Measurements from ENCODE around the gene CERS1. TPM values are rescaled to one million over a fixed set of nuclear protein-coding genes. Genes with fewer than 3 reads are reported as not detected.
A peak's percentile ranks its signal among the peaks of the same experiment; 100 is the strongest.

Gene CERS1
- total RNA-seq, 2 donors from 2014 or later, result 38.7 TPM; not detected in 1

GRCh38 chr19:18941628-18942354 is 45.8 kb upstream of the CERS1 start:
- intact Hi-C loops (cut with DNase I), result no loop called here
- TF ChIP-seq CTCF (IDR thresholded peaks at IDR 0.05), result no peak
- no peak for TF ChIP-seq POLR2AphosphoS5 (IDR thresholded peaks at IDR 0.05)
- TF ChIP-seq POLR2A (IDR thresholded peaks at IDR 0.05), result no peak
- no peak overlapping the region for H3K4me3 ChIP-seq
- H3K36me3 ChIP-seq, result no peaks in the 10 kb centered on the region
- no peaks in the 10 kb centered on the region for H3K9me3 ChIP-seq
- no peaks in the 10 kb centered on the region for H3K4me1 ChIP-seq (replicated peaks)
- H3K27me3 ChIP-seq (replicated peaks; ENCODE audit: insufficient read depth), result no peaks in the 10 kb centered on the region
- H3K27ac ChIP-seq, result no peak overlapping the region
- DNase-seq (ENCODE audit: low spot score), result no peak
- WGBS, result 70% methylated on average over 18 of the region's 18 CpGs

GRCh38 chr19:18940769-18941627 is 45.0 kb upstream of the CERS1 start, which contains the start of gene HOMER3:
HOMER3 (minus strand) TSS chr19:18941217; CDS start chr19:18938982, 2,235 bp downstream.
- no peaks in the 10 kb centered on the region for H3K4me1 ChIP-seq (replicated peaks)
- intact Hi-C loops (cut with DNase I), result no loop called here
- H3K9me3 ChIP-seq, result no peaks in the 10 kb centered on the region
- DNase-seq (ENCODE audit: low spot score), result peak; percentile 63
- H3K36me3 ChIP-seq, result no peaks in the 10 kb centered on the region
- peak within 1 kb of the TSS; percentile 31 to 54 for H3K27ac ChIP-seq
- no peak for TF ChIP-seq POLR2A (IDR thresholded peaks at IDR 0.05)
- peak in 2 of 4 experiments; percentile 25 to 36 for TF ChIP-seq CTCF (IDR thresholded peaks at IDR 0.05)
- peak within 1 kb of the TSS; percentile 52 for H3K4me3 ChIP-seq
- no peaks in the 10 kb centered on the region for H3K27me3 ChIP-seq (replicated peaks; ENCODE audit: insufficient read depth)
- WGBS, result 2% methylated on average over 77 of the region's 81 CpGs

- H3K27me3 ChIP-seq (replicated peaks; ENCODE audit: insufficient read depth), result no peaks in the 10 kb centered on the region
- no peaks in the 10 kb centered on the region for H3K36me3 ChIP-seq
- H3K9me3 ChIP-seq, result no peaks in the 10 kb centered on the region
- DNase-seq (ENCODE audit: low spot score), result peak; percentile 20
- no peaks in the 10 kb centered on the region for H3K4me1 ChIP-seq (replicated peaks)
- under 1% methylated on average over 47 of the region's 47 CpGs for WGBS
- intact Hi-C loops (cut with DNase I), result no loop called here
- peak overlapping the region; percentile 52 for H3K4me3 ChIP-seq
- peak overlapping the region; percentile 31 to 54 for H3K27ac ChIP-seq
- TF ChIP-seq CTCF (IDR thresholded peaks at IDR 0.05), result no peak
- peak; percentile 36 for TF ChIP-seq POLR2A (IDR thresholded peaks at IDR 0.05)
Observed at GRCh38 chr19:18939922-18940768, 44.2 kb upstream of the CERS1 start.

GRCh38 chr19:18939163-18939562 is 43.2 kb upstream of the CERS1 start:
- WGBS, result 87% methylated on average over 3 of the region's 3 CpGs
- H3K36me3 ChIP-seq, result no peaks in the 10 kb centered on the region
- H3K27ac ChIP-seq, result no peak overlapping the region
- H3K4me3 ChIP-seq, result no peak overlapping the region
- no peaks in the 10 kb centered on the region for H3K4me1 ChIP-seq (replicated peaks)
- TF ChIP-seq POLR2AphosphoS5 (IDR thresholded peaks at IDR 0.05), result no peak
- no peak for TF ChIP-seq POLR2A (IDR thresholded peaks at IDR 0.05)
- no peak for TF ChIP-seq CTCF (IDR thresholded peaks at IDR 0.05)
- no peaks in the 10 kb centered on the region for H3K27me3 ChIP-seq (replicated peaks; ENCODE audit: insufficient read depth)
- intact Hi-C loops (cut with DNase I), result no loop called here
- DNase-seq (ENCODE audit: low spot score), result no peak
- H3K9me3 ChIP-seq, result no peaks in the 10 kb centered on the region
